ENCODE results near the gene SPATA31A6.
"Not testable (repeated sequence)": the region's sequence is repeated elsewhere in the genome, so short reads cannot be mapped to it uniquely, and the experiment has no call there.

Gene SPATA31A6

GRCh38 chr9:42183359-42183758 is at the start of gene SPATA31A6:
SPATA31A6 (plus strand) TSS chr9:42183659; CDS start chr9:42183688, 29 bp downstream.
- DNase-seq = not testable (repeated sequence)

GRCh38 chr9:42160299-42160698 is 23.2 kb upstream of the SPATA31A6 start:
- not testable (repeated sequence) for DNase-seq

DNA sequence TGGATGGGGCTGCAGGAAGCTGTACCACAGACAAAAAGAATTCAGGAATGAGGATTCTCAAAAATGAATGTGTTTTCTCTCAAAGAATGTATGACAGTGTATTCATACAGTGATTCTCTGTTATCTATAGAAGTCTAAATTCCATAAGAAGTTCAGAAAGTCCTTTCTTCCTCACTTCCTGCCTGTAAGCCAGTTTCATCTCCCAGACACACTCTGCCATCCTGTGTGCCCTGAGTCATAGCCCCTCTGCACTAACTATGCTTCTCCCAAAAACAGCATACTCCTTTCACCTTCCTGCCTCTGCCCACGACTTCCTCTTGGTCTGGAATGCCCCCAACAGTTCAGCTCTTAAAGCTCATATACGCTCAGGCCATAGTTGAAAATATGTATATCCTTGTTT is 36.4 kb downstream of the SPATA31A6 start:
- DNase-seq = not testable (repeated sequence)

GRCh38 chr9:42223230-42223629 is 39.8 kb downstream of the SPATA31A6 start:
- not testable (repeated sequence) for DNase-seq

DNA sequence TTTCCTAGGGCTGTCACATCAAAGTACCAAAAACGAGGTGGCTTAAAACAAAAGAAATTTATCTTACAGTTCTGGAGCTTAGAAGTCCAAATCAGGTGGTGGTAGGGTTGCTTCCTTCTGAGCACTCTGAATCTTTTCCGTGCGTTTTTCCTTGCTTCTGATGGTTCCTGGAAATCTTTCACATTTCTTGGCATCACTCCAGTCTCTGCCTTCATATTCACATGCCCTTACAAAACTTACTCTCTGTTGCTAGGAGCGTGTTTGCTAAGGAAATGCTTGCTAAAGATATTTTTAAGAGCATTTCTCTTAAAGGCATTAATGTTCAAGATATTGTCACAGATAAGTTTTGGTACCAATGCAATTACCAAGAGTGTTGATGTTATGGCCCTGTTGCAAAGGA is 49.6 kb downstream of the SPATA31A6 start:
- not testable (repeated sequence) for DNase-seq

- not testable (repeated sequence) for DNase-seq
Observed at GRCh38 chr9:42234610-42235009, 51.2 kb downstream of the SPATA31A6 start.

DNA sequence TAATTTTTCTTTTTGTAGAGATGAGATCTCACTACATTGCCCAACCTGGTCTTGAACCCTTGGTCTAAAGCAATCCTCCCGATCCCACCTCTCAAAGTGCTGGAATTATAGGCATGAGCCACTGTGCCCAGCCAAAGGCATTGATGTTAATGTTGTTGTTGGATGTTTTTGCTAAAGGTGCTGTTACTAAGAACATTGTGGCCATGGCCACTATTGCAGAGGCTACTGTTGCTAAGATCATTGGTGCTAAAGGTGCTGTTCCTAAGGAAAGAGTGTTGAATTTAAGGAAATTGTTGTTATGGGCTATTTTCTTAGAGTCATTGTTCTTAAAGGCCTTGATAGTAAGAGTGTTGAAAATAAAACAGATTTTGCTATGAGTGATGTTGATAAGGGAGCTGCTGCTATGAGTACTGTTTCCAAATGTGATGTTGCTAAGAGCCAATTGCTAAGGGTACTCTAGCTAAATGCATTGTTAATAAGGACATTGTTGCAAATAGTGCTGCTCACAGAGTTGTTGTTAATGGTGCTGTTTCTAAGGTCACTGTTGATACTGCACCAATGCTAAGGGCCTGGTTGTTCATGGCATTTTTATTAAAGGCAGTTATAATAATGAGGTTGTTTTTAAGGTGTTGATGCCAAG is 52.0 kb downstream of the SPATA31A6 start:
- not testable (repeated sequence) for DNase-seq

DNA sequence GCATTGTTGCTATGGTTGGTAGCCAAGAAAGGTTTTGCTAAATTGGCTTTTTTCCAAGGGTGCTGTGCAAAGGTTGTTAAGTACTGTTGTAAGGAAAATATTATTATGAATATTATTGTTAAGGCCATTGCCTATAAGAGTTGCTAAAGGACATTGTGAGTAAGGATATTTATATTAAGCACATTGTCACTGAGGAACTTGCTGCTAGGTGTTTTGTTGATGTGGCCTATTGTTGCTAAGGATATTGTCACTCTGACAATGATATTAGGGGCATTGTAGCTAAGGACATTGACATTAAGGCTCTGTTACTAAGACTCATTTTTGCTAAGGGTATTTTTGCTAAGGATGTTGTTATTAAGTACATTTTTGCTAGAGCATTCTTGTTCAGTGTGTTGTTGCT is 52.6 kb downstream of the SPATA31A6 start:
- DNase-seq = not testable (repeated sequence)

DNA sequence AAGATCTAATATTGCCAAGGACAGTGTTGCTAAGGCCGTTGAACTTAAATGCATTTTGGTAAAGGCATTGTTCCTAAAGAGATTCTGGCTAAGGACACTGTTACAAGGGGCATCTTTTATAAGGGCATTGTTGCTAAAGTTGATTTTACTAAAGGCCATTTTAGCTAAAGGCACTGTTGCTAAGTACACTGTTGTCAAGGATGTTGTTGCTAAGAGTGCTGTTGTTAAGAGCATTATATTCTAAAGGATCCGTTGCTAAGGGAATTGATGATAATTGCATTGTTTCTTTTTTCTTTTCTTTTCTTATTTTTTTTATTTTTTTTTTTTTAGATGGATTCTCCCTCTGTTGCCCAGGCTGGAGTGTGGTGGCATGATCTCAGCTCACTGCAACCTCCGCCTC is 53.9 kb downstream of the SPATA31A6 start:
- not testable (repeated sequence) for DNase-seq

GRCh38 chr9:42238862-42239261 is 55.4 kb downstream of the SPATA31A6 start:
- DNase-seq = not testable (repeated sequence)
